GM12878 (cell line): ENCODE results near the gene LEKR1.

Experiments used
- BHLHE40 ChIP-seq, 2 experiments: fragments of 450-650 bp in 1 of 2; IDR thresholded peaks; 2 replicates each; pipeline ENCODE4 v1.6.1; 2011 to 2017; ENCODE audit warnings: low read depth in 2 of 2, borderline replicate concordance in 1 of 2, improper control_type of control experiment in 1 of 2, low read length in 1 of 2, mild to moderate bottlenecking in 1 of 2
- CREM ChIP-seq: IDR thresholded peaks from 2 replicates; pipeline ENCODE4 v1.6.1; 2014; ENCODE audit warnings: antibody characterized with exemption, low read depth
- EED ChIP-seq: sonication (generic); IDR thresholded peaks from 2 replicates; pipeline ENCODE4 v1.6.1; 2016; ENCODE audit warnings: antibody characterized with exemption, low read depth
- EP300 ChIP-seq, 2 experiments: fragments of 150-350 bp in 1 of 2; IDR thresholded peaks; 2 replicates each; pipeline ENCODE4 v1.6.1; 2011 to 2012; ENCODE audit warnings: low read depth in 2 of 2, low read length in 2 of 2, borderline replicate concordance in 1 of 2, improper control_type of control experiment in 1 of 2, inconsistent platforms in 1 of 2; ENCODE audit not compliant: control insufficient read depth in 1 of 2
- JUND ChIP-seq: IDR thresholded peaks from 2 replicates; pipeline ENCODE4 v1.6.1; 2012; ENCODE audit warnings: low read depth, mild to moderate bottlenecking, low read length, improper control_type of control experiment, moderate library complexity
- PAX8 ChIP-seq: fragments of 450-650 bp; IDR thresholded peaks from 2 replicates; pipeline ENCODE4 v1.6.1; 2017; ENCODE audit warnings: mild to moderate bottlenecking, moderate library complexity
- POLR2AphosphoS5 ChIP-seq: IDR thresholded peaks from 2 replicates; pipeline ENCODE4 v1.6.1; 2011; ENCODE audit warnings: mild to moderate bottlenecking, low read length, inconsistent platforms
- RELA ChIP-seq: fragments of 450-650 bp; IDR thresholded peaks from 2 replicates; pipeline ENCODE4 v1.8.0; 2014; ENCODE audit warnings: borderline replicate concordance; ENCODE audit not compliant: partially characterized antibody
- RFX5 ChIP-seq: IDR thresholded peaks from 2 replicates; pipeline ENCODE4 v1.6.1; 2011; ENCODE audit warnings: low read depth, low read length, improper control_type of control experiment
- SMC3 ChIP-seq: IDR thresholded peaks from 2 replicates; pipeline ENCODE4 v1.6.1; 2011; ENCODE audit warnings: low read length, improper control_type of control experiment, borderline replicate concordance
- TCF7 ChIP-seq: IDR thresholded peaks from 2 replicates; pipeline ENCODE4 v1.6.1; 2014; ENCODE audit warnings: antibody characterized with exemption, borderline replicate concordance
- TF ChIP-seq, protein P1 (sequence below): IDR thresholded peaks from 2 replicates; pipeline ENCODE4 v1.6.1; 2012; ENCODE audit warnings: mild to moderate bottlenecking, low read depth, low read length
- TF ChIP-seq, protein P2 (sequence below): IDR thresholded peaks from 2 replicates; pipeline ENCODE4 v1.6.1; 2012; ENCODE audit warnings: low read depth, low read length, improper control_type of control experiment
- TF ChIP-seq, protein P3 (sequence below), 3 experiments: IDR thresholded peaks in 2 of 3; conservative IDR thresholded peaks in 1 of 3; 2 replicates each; pipeline ENCODE4 v1.5.1; 2011; ENCODE audit warnings: low read depth in 3 of 3, low read length in 3 of 3, mild to moderate bottlenecking in 3 of 3, control low read depth in 2 of 3, moderate library complexity in 2 of 3, inconsistent platforms in 1 of 3, mixed read lengths in 1 of 3; ENCODE audit not compliant: control insufficient read depth in 2 of 3, insufficient read depth in 1 of 3; ENCODE audit errors: extremely low read depth in 1 of 3

GRCh38 chr3:156908398-156908797, 82.2 kb downstream of the LEKR1 start:
- TF ChIP-seq, protein P1, sequence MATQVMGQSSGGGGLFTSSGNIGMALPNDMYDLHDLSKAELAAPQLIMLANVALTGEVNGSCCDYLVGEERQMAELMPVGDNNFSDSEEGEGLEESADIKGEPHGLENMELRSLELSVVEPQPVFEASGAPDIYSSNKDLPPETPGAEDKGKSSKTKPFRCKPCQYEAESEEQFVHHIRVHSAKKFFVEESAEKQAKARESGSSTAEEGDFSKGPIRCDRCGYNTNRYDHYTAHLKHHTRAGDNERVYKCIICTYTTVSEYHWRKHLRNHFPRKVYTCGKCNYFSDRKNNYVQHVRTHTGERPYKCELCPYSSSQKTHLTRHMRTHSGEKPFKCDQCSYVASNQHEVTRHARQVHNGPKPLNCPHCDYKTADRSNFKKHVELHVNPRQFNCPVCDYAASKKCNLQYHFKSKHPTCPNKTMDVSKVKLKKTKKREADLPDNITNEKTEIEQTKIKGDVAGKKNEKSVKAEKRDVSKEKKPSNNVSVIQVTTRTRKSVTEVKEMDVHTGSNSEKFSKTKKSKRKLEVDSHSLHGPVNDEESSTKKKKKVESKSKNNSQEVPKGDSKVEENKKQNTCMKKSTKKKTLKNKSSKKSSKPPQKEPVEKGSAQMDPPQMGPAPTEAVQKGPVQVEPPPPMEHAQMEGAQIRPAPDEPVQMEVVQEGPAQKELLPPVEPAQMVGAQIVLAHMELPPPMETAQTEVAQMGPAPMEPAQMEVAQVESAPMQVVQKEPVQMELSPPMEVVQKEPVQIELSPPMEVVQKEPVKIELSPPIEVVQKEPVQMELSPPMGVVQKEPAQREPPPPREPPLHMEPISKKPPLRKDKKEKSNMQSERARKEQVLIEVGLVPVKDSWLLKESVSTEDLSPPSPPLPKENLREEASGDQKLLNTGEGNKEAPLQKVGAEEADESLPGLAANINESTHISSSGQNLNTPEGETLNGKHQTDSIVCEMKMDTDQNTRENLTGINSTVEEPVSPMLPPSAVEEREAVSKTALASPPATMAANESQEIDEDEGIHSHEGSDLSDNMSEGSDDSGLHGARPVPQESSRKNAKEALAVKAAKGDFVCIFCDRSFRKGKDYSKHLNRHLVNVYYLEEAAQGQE, result no peak
- TF ChIP-seq BHLHE40 (IDR thresholded peaks at IDR 0.05; ENCODE audit: borderline replicate concordance in 1 of 2, low read depth in 2 of 2, low read length in 1 of 2) (no peak), CREM (no peak), RFX5 (no peak), SMC3 (no peak), POLR2AphosphoS5 (no peak), PAX8 (no peak), JUND (no peak), EP300 (IDR thresholded peaks at IDR 0.05; ENCODE audit: borderline replicate concordance in 1 of 2, control insufficient read depth in 1 of 2, low read depth in 2 of 2, low read length in 2 of 2) (no peak), EED (no peak), RELA (no peak), TCF7 (no peak)
- TF ChIP-seq, protein P2, sequence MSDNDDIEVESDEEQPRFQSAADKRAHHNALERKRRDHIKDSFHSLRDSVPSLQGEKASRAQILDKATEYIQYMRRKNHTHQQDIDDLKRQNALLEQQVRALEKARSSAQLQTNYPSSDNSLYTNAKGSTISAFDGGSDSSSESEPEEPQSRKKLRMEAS, result no peak
- TF ChIP-seq, protein P3, sequence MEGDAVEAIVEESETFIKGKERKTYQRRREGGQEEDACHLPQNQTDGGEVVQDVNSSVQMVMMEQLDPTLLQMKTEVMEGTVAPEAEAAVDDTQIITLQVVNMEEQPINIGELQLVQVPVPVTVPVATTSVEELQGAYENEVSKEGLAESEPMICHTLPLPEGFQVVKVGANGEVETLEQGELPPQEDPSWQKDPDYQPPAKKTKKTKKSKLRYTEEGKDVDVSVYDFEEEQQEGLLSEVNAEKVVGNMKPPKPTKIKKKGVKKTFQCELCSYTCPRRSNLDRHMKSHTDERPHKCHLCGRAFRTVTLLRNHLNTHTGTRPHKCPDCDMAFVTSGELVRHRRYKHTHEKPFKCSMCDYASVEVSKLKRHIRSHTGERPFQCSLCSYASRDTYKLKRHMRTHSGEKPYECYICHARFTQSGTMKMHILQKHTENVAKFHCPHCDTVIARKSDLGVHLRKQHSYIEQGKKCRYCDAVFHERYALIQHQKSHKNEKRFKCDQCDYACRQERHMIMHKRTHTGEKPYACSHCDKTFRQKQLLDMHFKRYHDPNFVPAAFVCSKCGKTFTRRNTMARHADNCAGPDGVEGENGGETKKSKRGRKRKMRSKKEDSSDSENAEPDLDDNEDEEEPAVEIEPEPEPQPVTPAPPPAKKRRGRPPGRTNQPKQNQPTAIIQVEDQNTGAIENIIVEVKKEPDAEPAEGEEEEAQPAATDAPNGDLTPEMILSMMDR (IDR thresholded peaks at IDR 0.05 in 2 of 3, conservative IDR thresholded peaks at IDR 0.05 in 1 of 3; ENCODE audit: control insufficient read depth in 2 of 3, extremely low read depth in 1 of 3, insufficient read depth in 1 of 3, low read depth in 3 of 3, low read length in 3 of 3), result no peak
